Lower leg skin (tissue), 3 donors: ENCODE results near the gene SPACDR.

Source experiments
- CTCF ChIP-seq, 3 donors: fragments of 450-650 bp; IDR thresholded peaks; one replicate each; pipeline ENCODE4 v1.5.1; 2016; ENCODE audit warnings: antibody characterized with exemption in 3 of 3, mild to moderate bottlenecking in 3 of 3, moderate library complexity in 2 of 3
- POLR2A ChIP-seq, 2 donors: fragments of 450-650 bp; IDR thresholded peaks; one replicate each; pipeline ENCODE4 v1.6.1; 2016 to 2017; ENCODE audit warnings: antibody characterized with exemption in 2 of 2, mild to moderate bottlenecking in 1 of 2, moderate library complexity in 1 of 2

DNA sequence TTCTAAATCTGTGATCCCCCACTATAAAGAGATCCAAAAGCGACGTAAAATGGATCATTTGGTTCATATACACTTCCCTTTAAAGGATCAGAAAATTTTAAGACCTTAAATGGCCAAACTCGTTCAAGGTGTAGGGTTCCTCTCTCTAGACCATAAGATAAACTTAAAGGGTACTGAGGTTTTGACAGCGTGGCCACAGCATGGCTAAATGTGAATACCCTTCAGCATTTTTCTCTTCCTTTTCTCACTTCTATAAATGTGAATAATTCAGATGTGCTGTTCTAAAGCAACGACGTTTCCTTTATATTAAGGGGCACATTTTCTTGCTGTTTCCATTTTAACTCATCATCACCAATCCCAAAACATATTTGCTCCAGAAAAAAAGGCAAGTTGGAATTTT lies 40.7 kb downstream of the SPACDR start:
- no peak for TF ChIP-seq CTCF (IDR thresholded peaks at IDR 0.05)
- no peak for TF ChIP-seq POLR2A (IDR thresholded peaks at IDR 0.05)
